GM21717 (cell line): Measurements from ENCODE around the gene QRICH2.
"Not testable (repeated sequence)": the region's sequence is repeated elsewhere in the genome, so short reads cannot be mapped to it uniquely, and the experiment has no call there.

ENCODE experiments used
- ATAC-seq: cut with Tn5 transposase; IDR thresholded peaks from one replicate; pipeline ENCODE4 v1.9.1; 2021; ENCODE audit warnings: mild to moderate bottlenecking, moderate library complexity; ENCODE audit not compliant: unreplicated experiment

The QRICH2 gene

GRCh38 chr17:76225373-76226086 is 82.5 kb downstream of the QRICH2 start:
- not testable (repeated sequence) for ATAC-seq
